MG63 (cell line): ENCODE results near the gene PHACTR2. TPM values are rescaled to one million over a fixed set of nuclear protein-coding genes. Genes with fewer than 3 reads are reported as not detected.
"Not testable (repeated sequence)": the region's sequence is repeated elsewhere in the genome, so short reads cannot be mapped to it uniquely, and the experiment has no call there.

Experiments
- DNase-seq: peaks from one replicate; pipeline ENCODE4 v3.0.0-alpha.2; 2020
- H3K27me3 ChIP-seq: fragments of 250-450 bp; sonication (Bioruptor Pico); 2 replicates; pipeline ENCODE4 v1.5.1; 2020; ENCODE audit warnings: mild to moderate bottlenecking, moderate library complexity
- H3K36me3 ChIP-seq: fragments of 250-450 bp; sonication (Bioruptor Pico); 2 replicates; pipeline ENCODE4 v1.5.1; 2020; ENCODE audit warnings: mild to moderate bottlenecking, moderate library complexity
- H3K4me3 ChIP-seq: fragments of 250-450 bp; sonication (Bioruptor Pico); 2 replicates; pipeline ENCODE4 v1.5.1; 2020; ENCODE audit warnings: mild to moderate bottlenecking, moderate library complexity
- H3K9me3 ChIP-seq: fragments of 250-450 bp; sonication (Bioruptor Pico); 2 replicates; pipeline ENCODE4 v1.5.1; 2020; ENCODE audit warnings: mild to moderate bottlenecking, moderate library complexity
- total RNA-seq: library from RNA; depleted of rRNA; stranded (reverse); fragments of >200 nt; shearing (Covaris generic); gene quantifications from 2 replicates; pipeline ENCODE4 v1.2.3, GENCODE V29; 2014; ENCODE audit warnings: low replicate concordance

PHACTR2 gene
- total RNA-seq, 1 experiment from 2014 or later: 23.8 TPM

DNA sequence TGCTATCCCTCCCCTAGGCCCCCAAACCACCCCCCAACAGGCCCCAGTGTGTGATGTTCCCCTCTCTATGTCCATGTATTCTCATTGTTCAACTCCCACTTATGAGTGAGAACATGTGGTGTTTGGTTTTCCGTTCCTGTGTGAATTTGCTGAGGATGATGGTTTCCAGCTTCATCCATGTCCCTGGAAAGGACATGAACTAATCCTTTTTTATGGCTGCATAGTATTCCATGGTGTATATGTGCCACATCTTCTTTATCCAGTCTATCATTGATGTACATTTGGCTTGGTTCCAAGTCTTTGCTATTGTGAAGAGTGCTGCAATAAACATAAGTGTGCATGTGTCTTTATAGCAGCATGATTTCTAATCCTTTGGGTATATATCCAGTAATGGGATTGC is 11.8 kb upstream of the PHACTR2 start:
- H3K27me3 ChIP-seq, H3K4me3 ChIP-seq, H3K36me3 ChIP-seq, DNase-seq, H3K9me3 ChIP-seq: not testable (repeated sequence)

DNA sequence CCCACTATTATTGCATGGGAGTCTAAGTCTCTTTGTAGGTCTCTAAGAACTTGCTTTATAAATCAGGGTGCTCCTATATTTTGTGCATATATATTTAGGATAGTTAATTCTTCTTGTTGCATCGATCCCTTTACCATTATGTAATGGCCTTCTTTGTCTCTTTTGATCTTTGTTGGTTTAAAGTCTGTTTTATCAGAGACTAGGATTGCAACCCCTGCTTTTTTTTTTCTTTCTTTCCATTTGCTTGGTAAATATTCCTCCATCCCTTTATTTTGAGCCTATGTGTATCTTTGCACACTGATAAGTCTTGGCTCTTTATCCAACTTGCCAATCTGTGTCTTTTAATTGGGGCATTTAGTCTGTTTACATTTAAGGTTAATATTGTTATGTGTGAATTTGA is 8.3 kb upstream of the PHACTR2 start:
- not testable (repeated sequence) for DNase-seq, H3K4me3 ChIP-seq, H3K9me3 ChIP-seq, H3K36me3 ChIP-seq, H3K27me3 ChIP-seq

DNA sequence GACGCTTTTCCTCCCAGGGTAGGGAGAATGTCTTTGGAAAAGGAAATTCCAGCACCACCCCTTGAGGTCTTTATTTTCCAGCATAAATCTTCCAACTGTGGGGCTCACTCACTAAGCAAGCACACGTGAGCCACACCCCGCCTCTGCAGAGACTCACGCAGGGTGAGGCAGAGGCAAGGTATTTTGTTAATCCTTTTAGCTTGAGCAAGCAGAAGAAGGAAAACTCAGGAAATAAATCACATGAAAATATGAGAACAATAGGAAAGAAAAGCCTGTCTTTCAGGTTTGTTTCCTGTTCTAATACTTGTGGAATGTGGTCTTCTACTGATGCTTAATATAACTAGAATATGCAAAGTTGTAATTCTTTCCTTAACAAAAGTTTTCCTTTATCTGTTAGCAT is 4.1 kb upstream of the PHACTR2 start:
- Histone ChIP-seq H3K9me3 (no peaks in the 10 kb centered on the region), H3K4me3 (no peak overlapping the region), H3K27me3 (no peaks in the 10 kb centered on the region), H3K36me3 (no peaks in the 10 kb centered on the region)
- DNase-seq: peak; percentile 89

DNA sequence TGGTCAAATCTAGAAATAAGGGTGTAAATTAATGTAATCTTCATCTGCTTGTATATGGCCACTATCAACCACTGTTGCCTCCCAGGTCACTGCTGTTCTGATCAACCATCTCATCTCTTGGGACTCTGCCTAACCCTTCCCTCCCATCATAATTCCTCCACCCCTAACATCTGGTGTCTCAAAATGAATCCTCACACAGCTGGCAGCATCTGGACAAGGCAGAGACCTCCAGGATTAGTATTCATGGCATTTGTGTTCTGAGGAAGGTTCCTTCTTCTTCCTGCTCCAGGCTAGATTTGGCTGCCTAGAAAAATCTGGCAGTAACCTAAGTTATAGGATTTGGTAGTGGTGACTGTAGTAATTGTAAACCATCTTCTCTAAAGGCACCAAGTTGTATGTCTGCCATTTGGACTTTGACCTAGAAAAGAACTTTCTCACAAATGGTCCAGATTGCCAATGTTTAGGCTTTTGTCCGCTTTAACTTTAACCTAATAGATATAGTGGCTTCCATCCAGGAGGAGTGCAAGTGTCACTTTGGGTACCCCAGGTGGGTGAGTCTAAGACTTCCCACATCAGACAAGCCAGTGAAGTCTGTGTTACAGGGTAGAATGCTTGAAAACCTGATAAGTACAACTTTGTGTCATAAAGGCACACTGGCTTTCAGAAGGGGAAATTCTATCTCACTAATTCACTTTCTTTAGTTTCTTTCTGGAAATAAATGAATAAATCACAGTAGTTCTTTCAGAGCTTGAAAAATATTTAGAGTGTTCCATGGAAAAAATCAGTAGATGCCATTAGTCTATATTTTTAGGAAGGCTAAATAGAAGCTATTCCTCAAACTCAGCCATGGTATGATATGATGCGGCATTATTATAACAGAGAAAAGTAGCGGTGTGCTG is 3.0 kb upstream of the PHACTR2 start:
- Histone ChIP-seq H3K4me3 (no peak overlapping the region), H3K27me3 (no peaks in the 10 kb centered on the region), H3K36me3 (no peaks in the 10 kb centered on the region), H3K9me3 (no peaks in the 10 kb centered on the region)
- DNase-seq: peak; percentile 83

DNA sequence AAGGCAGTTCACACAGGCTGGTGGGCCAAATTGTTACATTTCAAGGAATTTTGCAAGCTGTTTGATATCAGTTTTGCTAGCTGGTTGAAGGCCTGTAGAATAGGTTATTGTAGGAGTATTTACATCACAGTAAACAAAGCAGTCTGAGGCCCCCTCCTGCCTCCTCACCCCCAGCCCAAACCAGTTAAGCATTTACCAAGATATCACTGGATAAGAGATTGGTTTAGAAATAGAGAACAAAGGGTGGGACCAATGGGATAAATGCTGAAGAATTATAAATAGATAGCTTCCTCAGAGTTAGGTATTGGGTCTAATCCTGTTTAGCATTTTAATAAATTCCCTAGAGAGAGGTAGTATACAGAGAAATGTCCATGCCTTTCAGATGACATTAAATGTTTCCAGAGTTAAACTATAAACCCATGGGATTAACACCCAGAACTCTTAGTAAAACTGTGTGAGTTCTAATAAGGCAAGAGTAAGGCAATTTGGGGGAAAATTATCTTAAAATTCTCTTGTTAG is 2.3 kb upstream of the PHACTR2 start:
- H3K36me3 ChIP-seq: no peaks in the 10 kb centered on the region
- H3K4me3 ChIP-seq: no peak overlapping the region
- H3K27me3 ChIP-seq: no peaks in the 10 kb centered on the region
- DNase-seq: no peak
- no peaks in the 10 kb centered on the region for H3K9me3 ChIP-seq

DNA sequence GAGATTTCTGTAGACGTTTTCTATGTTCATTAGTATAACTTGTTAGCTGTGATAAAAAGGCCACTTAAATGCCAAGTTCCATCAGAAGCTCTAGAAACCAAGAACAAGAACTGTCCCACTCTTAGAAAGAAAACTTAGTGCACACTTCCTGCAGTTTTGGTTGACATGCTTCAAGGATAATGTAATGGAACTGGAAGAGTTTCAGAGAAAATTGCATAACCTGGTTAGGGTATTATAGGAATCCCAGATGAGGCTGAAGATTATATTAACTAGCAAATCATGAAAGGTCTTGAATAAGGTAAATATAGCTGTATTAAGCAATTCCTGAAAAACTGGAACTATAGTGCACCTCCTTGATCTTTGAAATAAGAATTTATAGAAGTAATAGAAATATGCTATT is 1.8 kb upstream of the PHACTR2 start:
- no peak for DNase-seq
- Histone ChIP-seq H3K4me3 (no peak overlapping the region), H3K27me3 (no peaks in the 10 kb centered on the region), H3K36me3 (no peaks in the 10 kb centered on the region), H3K9me3 (no peaks in the 10 kb centered on the region)

DNA sequence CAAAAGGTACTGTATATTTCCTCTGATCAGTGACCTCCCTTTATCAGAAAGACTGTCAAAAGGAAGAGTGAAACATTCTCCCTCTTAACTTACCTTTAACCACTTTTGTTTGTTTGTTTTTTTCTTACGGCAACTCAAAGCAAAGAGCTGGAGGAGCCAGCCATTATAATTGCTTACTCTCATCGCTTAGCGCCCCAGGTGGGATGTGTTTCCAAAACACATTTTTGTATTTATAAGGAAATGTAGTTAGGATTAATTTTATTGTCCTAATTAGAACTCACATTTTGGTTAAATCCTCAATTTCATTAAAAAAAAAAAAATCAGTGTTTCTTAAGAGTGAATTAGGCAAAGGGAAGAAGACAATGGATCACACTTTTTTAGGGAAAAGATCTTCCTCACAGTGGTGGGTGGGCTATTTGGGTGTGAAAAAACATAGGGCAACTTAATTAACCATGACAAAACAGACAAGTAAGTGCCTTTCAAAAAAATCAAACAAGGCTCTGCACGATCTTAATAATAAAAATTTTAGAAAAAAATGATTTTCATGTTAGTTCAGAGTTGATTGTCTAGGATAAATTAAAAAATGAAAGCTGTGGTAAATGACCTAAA is 1.2 kb upstream of the PHACTR2 start:
- peaks cover 2% of the 10 kb centered on the region for H3K9me3 ChIP-seq
- peaks cover 4% of the 10 kb centered on the region; the same call in 1 of the 2 replicates for H3K36me3 ChIP-seq
- no peak overlapping the region for H3K4me3 ChIP-seq
- DNase-seq: no peak
- H3K27me3 ChIP-seq: no peaks in the 10 kb centered on the region

DNA sequence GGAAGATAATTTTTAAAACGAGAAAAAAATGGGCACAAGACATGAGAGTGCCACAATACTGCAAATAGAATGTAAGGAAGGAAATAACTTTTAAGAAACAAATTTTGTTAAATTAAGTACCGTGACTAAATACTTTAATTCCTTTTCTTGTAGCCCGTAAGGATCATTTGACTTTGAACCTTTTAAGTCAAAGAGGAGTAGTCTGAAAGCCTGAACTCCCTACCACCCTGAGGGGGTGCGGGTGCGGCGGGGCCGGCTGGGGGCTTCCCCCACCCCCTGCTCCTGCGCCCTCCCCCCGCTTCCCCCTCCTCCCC is 231 bp upstream of the PHACTR2 start:
- H3K27me3 ChIP-seq: no peaks in the 10 kb centered on the region
- H3K36me3 ChIP-seq: peaks cover 12% of the 10 kb centered on the region
- H3K9me3 ChIP-seq: peaks cover 11% of the 10 kb centered on the region
- DNase-seq: no peak
- peak overlapping the region; percentile 65 for H3K4me3 ChIP-seq

DNA sequence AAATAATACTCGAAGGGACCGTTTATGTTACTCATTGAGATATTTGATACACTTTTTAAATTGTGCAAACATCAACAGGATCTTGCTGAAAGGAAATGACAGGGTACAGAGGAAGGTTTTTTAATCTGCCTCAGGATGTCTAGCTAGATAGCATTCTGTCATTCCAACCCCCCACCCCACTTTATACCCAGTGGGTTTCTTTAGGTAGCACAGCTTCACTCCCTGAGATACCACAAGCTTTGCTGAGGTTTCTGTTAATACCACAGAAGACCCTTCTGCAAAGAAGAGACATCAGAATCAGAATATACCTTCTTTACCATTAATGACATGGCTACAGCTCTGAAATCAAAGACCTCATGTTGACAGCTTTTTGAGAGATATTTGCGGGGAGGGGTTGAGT is 1.3 kb downstream of the PHACTR2 start:
- Histone ChIP-seq H3K9me3 (peaks cover 23% of the 10 kb centered on the region), H3K27me3 (no peaks in the 10 kb centered on the region), H3K4me3 (peak overlapping the region; percentile 65), H3K36me3 (peaks cover 17% of the 10 kb centered on the region)
- DNase-seq: no peak

DNA sequence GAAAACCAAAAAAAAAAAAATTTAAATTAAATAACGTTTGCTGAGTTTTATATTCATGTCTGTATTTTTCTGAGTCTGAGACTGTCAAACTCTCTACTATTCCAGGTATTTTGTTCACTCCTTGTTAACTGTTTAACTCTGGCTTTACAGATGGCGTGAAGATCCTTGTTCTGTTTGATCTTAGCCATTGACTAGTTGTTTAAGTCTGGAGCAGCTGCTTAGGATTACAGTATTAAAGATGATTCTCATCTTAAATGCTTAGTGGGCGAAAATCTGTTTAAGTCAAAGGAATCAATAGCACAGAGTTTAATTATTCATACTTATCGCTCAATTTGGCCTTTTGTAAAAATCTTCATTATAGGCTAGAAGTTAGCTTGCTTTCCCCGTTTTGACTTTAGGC is 2.4 kb downstream of the PHACTR2 start:
- Histone ChIP-seq H3K9me3 (peaks cover 23% of the 10 kb centered on the region), H3K27me3 (no peaks in the 10 kb centered on the region), H3K4me3 (peak overlapping the region; percentile 65), H3K36me3 (peaks cover 21% of the 10 kb centered on the region)
- DNase-seq: no peak

DNA sequence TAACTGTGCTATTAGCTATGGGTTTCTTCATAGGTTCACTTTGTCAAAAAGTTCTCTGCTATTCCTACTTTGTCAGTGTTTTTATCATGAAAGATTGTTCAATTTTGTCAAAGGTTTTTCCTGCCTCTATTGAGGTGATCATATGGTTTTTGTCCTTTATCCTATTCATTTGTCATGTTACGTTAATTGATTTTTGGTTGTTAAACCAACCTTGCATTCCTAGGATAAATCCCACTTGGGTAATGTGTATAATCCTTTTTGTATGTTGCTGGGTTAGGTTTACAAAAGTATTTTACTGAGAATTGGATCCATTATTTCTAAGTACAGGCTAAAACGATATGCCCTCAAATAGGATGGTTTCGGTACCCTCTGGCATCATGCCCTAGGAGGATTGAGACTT is 5.0 kb downstream of the PHACTR2 start:
- DNase-seq: no peak
- H3K9me3 ChIP-seq: peaks cover 23% of the 10 kb centered on the region
- no peak overlapping the region for H3K4me3 ChIP-seq
- H3K27me3 ChIP-seq: no peaks in the 10 kb centered on the region
- peaks cover 21% of the 10 kb centered on the region for H3K36me3 ChIP-seq

DNA sequence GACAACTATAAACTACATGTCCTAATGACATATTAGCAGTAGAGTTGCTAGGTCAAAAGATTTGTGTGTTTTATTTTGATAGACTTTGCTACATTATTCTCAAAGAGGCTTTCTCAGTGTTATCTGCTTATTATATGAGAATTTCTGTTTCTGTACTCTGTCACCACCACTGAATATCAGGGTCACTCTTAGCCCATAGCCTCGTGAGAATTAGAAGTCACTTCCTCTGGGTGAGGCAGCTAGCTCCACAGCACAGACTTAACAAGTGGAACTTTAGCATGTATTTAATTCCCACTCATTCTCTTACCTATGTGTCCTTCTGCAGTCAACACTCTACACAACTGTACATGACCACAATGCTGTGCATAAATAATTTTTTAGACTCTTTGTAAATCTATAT is 6.7 kb downstream of the PHACTR2 start:
- Histone ChIP-seq H3K4me3 (no peak overlapping the region), H3K9me3 (peaks cover 23% of the 10 kb centered on the region), H3K36me3 (peaks cover 21% of the 10 kb centered on the region), H3K27me3 (no peaks in the 10 kb centered on the region)
- no peak for DNase-seq

DNA sequence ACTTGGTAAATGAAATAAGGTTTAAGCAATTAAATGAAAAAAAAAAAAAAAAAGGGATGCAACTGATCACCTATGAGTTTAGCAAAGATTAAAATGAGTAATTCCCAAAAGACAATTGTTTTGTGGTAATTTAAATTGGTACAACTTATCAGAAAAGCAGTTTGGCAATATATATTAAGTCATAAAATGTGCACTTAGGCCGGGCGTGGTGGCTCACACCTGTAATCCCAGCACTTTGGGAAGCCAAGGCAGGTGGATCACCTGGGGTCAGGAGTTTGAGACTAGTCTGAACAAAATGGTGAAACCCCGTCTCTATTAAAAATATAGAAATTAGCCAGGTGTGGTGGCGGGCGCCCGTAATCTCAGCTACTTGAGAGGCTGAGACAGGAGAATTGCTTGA is 7.9 kb downstream of the PHACTR2 start:
- H3K27me3 ChIP-seq: no peaks in the 10 kb centered on the region
- peaks cover 23% of the 10 kb centered on the region for H3K36me3 ChIP-seq
- H3K9me3 ChIP-seq: peaks cover 23% of the 10 kb centered on the region
- no peak overlapping the region for H3K4me3 ChIP-seq
- DNase-seq: no peak

DNA sequence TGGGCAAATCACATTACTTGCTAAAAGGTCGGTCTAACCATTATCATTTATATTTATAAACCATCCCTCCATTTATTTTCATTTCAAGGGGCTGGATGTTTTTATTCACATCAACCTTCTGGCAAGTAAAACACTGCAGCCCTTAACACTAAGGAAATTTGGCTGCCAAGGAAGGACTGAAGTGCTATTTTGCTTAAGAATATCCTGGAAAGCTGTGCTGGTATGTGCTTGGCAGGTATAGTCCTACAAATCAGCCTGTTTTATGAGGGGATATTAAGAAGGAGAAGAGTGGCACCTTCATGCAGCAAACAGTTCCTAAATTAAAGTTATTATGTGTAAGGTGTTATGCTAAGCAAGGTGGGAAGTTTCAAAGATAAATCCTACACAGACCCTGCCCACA is 9.8 kb downstream of the PHACTR2 start:
- Histone ChIP-seq H3K27me3 (no peaks in the 10 kb centered on the region), H3K4me3 (no peak overlapping the region), H3K36me3 (peaks cover 14% of the 10 kb centered on the region), H3K9me3 (peaks cover 12% of the 10 kb centered on the region)
- DNase-seq: no peak

DNA sequence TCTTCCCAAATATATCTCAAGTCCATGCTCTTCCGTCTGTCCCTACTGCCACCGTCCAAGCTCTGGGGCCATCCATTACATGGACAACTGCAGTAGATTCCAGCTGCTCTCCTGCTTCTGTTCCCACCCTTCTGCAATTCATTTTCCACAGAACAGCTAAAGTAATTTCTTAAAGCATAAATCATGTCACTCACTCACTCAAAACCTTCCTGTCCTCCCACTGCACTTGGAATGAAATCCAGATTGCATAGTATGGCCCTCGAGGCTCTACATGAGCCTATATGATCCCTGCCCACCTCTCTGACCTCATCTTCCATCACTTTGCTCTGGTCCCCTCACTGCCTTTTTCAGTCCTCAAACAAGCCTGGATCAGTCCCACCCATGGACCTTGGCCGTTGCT is 10.9 kb downstream of the PHACTR2 start:
- no peak overlapping the region for H3K4me3 ChIP-seq
- peaks cover 1% of the 10 kb centered on the region; the same call in 1 of the 2 replicates for H3K9me3 ChIP-seq
- DNase-seq: no peak
- H3K27me3 ChIP-seq: no peaks in the 10 kb centered on the region
- H3K36me3 ChIP-seq: peaks cover 13% of the 10 kb centered on the region

DNA sequence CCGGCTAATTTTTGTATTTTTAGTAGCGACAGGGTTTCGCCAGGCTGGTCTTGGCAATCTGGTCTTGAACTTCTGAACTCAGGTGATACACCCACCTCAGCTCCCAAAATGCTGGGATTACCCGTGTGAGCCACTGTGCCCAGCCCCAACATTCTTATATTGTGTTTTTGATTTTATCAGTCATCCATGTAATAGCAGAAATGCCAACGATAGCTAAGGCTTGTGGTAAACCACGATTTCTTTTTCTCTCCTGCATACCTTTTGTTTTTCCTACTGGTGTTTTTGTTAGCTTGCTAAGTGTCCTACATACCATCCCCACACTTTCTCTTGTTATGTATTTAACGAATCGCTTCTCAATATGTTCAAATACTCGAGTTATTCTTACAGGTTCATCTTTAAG is 12.1 kb downstream of the PHACTR2 start:
- Histone ChIP-seq H3K27me3 (no peaks in the 10 kb centered on the region), H3K9me3 (no peaks in the 10 kb centered on the region), H3K36me3 (peaks cover 6% of the 10 kb centered on the region), H3K4me3 (no peak overlapping the region)
- DNase-seq: no peak

DNA sequence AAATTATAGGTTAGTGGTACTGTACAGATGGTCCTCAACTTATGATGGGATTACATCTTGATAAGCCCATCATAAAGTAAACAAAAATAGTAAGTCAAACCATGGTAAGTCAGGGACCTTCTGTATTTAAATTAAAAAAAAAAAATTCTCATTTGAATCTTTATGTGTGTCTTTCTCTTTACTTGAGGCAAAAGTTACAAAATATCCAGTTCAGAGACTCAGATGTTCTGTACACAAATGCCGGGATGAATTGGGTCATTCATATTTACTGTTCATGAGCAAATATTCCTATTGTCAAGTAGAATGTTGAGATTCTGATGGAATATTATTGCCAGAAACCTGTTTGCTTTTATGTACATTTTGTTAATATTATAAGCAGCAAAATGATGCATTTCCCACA is 13.4 kb downstream of the PHACTR2 start:
- no peak overlapping the region for H3K4me3 ChIP-seq
- peaks cover 6% of the 10 kb centered on the region for H3K36me3 ChIP-seq
- no peaks in the 10 kb centered on the region for H3K27me3 ChIP-seq
- H3K9me3 ChIP-seq: no peaks in the 10 kb centered on the region
- no peak for DNase-seq
